Esophagus muscularis mucosa (tissue), 4 donors: Measurements from ENCODE around the gene RPP25L. TPM values are rescaled to one million over a fixed set of nuclear protein-coding genes. Genes with fewer than 3 reads are reported as not detected.

Experiments used
- DNase-seq: peaks from one replicate; pipeline ENCODE4 v3.0.0-alpha.2; 2017; ENCODE audit errors: extremely low spot score
- H3K27ac ChIP-seq, 4 donors: fragments of 200-600 bp; sonication (generic); replicated peaks in 1 of 4; 1 replicate in 3 of 4; 2 replicates in 1 of 4; pipeline ENCODE4 v1.5.1; 2016 to 2019; ENCODE audit warnings: mild to moderate bottlenecking in 1 of 4
- H3K27me3 ChIP-seq, 4 donors: fragments of 200-600 bp; sonication (generic); one replicate each; pipeline versions ENCODE4 v1.5.1 to v1.6.0; 2016 to 2019
- H3K36me3 ChIP-seq, 4 donors: fragments of 200-600 bp; sonication (generic); one replicate each; pipeline ENCODE4 v1.5.1; 2016 to 2019
- H3K4me1 ChIP-seq, 4 donors: fragments of 200-600 bp; sonication (generic); one replicate each; pipeline ENCODE4 v1.5.1; 2016 to 2019
- H3K4me3 ChIP-seq, 4 donors: fragments of 200-600 bp; sonication (generic); 1 replicate in 2 of 4; 2 replicates in 2 of 4; pipeline ENCODE4 v1.5.1; 2016 to 2019; ENCODE audit warnings: mild to moderate bottlenecking in 4 of 4, moderate library complexity in 1 of 4
- H3K9me3 ChIP-seq, 4 donors: fragments of 200-600 bp; sonication (generic); 1 replicate in 3 of 4; 2 replicates in 1 of 4; pipeline ENCODE4 v1.5.1; 2016 to 2019
- CTCF ChIP-seq, 3 experiments: fragments of 200-600 bp in 2 of 3; fragments of 450-650 bp in 1 of 3; sonication (generic) in 2 of 3; IDR thresholded peaks; one replicate each; pipeline ENCODE4 v1.5.1; 2017 to 2019; ENCODE audit warnings: antibody characterized with exemption in 3 of 3, mild to moderate bottlenecking in 2 of 3, moderate library complexity in 1 of 3
- EP300 ChIP-seq: sonication (generic); formaldehyde crosslinking; IDR thresholded peaks from one replicate; pipeline ENCODE4 v1.6.1; 2017; ENCODE audit warnings: antibody characterized with exemption
- POLR2A ChIP-seq: fragments of 450-650 bp; IDR thresholded peaks from one replicate; pipeline ENCODE4 v1.6.1; 2017; ENCODE audit warnings: antibody characterized with exemption, moderate library complexity, mild to moderate bottlenecking, low read depth
- POLR2AphosphoS5 ChIP-seq, 2 donors: sonication (generic); formaldehyde crosslinking; IDR thresholded peaks; one replicate each; pipeline ENCODE4 v1.6.1; 2017; ENCODE audit warnings: antibody characterized with exemption in 2 of 2
- WGBS: methylation state at CpG from one replicate; pipeline ENCODE4 v1.1.5; 2018; 5-methylcytosine and 5-hydroxymethylcytosine counted together
- intact Hi-C: fragments of 100-400 bp; cut with DNase I; formaldehyde crosslinking; loops from one replicate; pipeline ENCODE4 v1.15.1; 2023
- total RNA-seq, 4 donors: library from RNA; depleted of rRNA; stranded (reverse); fragments of >200 nt; gene quantifications; one replicate each; pipeline versions ENCODE4 v1.1.0 to v1.2.1, GENCODE V29; 2016

Gene RPP25L
- total RNA-seq, 4 donors from 2014 or later, result 11.6 to 26.7 (median 20.2) TPM

DNA sequence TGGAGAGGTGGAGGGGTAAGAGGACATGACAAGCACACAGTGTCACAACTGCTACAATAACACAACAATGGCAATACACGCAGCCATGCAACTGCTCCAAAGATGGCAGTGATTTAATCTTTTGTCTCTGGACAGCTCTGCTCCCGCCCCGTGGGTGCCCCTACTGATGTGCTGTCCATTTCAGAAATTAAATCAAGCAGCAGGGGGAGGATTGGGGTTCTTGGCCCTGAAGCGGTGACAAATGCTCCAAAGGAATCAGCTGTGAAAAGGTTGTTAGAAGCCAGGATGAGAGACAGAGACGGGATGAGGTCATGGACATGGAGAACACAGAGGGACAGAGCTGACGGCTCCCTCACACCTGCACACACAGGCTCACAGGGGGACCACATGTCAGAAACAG lies 44.9 kb downstream of the RPP25L start:
- Histone ChIP-seq H3K27ac (no peak overlapping the region), H3K9me3 (no peaks in the 10 kb centered on the region), H3K4me3 (no peak overlapping the region), H3K27me3 (peaks cover 0 to 30% (median 0%) of the 10 kb centered on the region in 4 donors), H3K36me3 (no peaks in the 10 kb centered on the region), H3K4me1 (peaks cover 0 to 24% (median 16%) of the 10 kb centered on the region in 4 donors)
- DNase-seq, result no peak
- 74% methylated on average over 6 of the region's 6 CpGs for WGBS
- no peak for TF ChIP-seq EP300
- intact Hi-C loops, result no loop called here

DNA sequence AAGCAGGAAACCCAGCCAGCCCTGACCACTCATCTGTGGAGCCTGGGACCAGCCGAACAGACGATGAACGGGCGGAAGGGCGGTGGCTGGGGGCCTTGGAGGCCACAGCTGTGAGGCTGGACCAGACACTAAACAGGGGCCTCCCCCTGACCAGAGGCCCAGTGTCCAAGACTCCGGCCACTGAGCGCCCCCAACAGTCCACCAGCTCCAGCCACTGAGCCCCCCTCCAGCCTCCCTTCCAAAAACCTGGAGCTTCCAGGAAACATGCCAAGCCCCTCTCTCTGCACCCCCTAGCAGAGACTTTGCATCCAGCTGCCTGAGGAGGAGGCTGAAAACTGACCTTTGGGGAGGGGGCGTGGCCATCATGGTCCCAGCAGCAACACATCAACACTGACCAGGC lies 45.6 kb downstream of the RPP25L start:
- no peaks in the 10 kb centered on the region for H3K36me3 ChIP-seq
- 79% methylated on average over 7 of the region's 8 CpGs for WGBS
- H3K4me3 ChIP-seq, result no peak overlapping the region
- TF ChIP-seq EP300 (no peak), CTCF (IDR thresholded peaks at IDR 0.05) (no peak), POLR2A (no peak)
- H3K27ac ChIP-seq, result no peak overlapping the region
- peaks cover 0 to 17% (median 12%) of the 10 kb centered on the region in 4 donors for H3K4me1 ChIP-seq
- H3K9me3 ChIP-seq, result no peaks in the 10 kb centered on the region
- H3K27me3 ChIP-seq, result peaks cover 0 to 31% (median 0%) of the 10 kb centered on the region in 4 donors
- no peak for DNase-seq
- intact Hi-C loops, result no loop called here

DNA sequence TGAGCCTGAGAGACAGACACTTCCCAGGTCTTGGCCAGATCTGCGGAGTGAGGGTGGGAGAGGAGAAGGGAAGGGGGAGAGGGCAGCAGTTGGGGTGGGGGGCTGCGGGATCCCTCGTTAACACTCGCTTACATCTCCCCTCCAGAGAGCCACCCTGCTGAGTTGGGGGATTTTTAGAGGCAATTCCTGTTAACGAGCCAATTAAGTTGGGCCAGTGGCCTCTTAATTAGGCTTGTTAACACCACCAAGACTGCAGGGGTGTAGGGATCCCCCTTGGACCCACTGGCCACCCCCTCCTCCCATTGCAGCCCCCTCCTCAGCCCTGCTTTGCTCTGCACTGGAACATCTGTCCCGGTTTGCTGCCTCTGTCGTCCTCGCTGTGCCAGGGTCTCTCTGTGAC lies 46.0 kb downstream of the RPP25L start:
- Histone ChIP-seq H3K27ac (no peak overlapping the region), H3K27me3 (peaks cover 0 to 35% (median 0%) of the 10 kb centered on the region in 4 donors), H3K9me3 (no peaks in the 10 kb centered on the region), H3K4me1 (peaks cover 0 to 13% (median 10%) of the 10 kb centered on the region in 4 donors), H3K4me3 (no peak overlapping the region), H3K36me3 (no peaks in the 10 kb centered on the region)
- 83% methylated on average over 8 of the region's 8 CpGs for WGBS
- TF ChIP-seq POLR2A (no peak), CTCF (IDR thresholded peaks at IDR 0.05) (no peak), POLR2AphosphoS5 (IDR thresholded peaks at IDR 0.05) (no peak)
- no peak for DNase-seq
- intact Hi-C loops, result no loop called here

DNA sequence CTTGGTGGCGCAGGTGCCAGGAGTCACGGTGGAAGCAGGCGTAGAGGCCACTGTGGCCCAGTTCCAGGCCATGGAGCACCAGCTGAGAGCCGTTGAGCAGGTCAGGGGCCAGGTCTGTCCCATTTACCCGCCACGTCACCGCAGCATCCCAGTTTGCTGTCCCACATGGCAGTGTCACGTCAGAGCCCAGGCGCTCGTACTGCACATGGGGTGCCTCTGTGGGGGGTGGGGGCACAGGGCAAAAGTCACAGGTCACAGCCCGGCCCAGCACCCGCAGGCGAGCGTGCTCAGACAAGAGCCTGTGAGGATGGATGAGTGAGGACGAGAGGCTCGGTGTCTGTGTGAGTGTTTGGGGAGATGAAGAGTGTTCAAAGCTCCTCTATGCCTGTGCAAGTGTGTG lies 47.3 kb downstream of the RPP25L start:
- H3K27me3 ChIP-seq, result peaks cover 0 to 47% (median 2%) of the 10 kb centered on the region in 4 donors
- DNase-seq, result no peak
- intact Hi-C loops, result no loop called here

GRCh38 chr9:34563262-34563661 lies 48.6 kb downstream of the RPP25L start:
- no peaks in the 10 kb centered on the region for H3K36me3 ChIP-seq
- DNase-seq, result no peak
- peaks cover 9 to 22% (median 15%) of the 10 kb centered on the region in 4 donors for H3K4me1 ChIP-seq
- H3K27me3 ChIP-seq, result peaks cover 0 to 60% (median 3%) of the 10 kb centered on the region in 4 donors
- no peak for TF ChIP-seq CTCF (IDR thresholded peaks at IDR 0.05)
- H3K27ac ChIP-seq, result no peak overlapping the region
- intact Hi-C loops, result no loop called here
- H3K9me3 ChIP-seq, result no peaks in the 10 kb centered on the region
- WGBS, result 81% methylated on average over 5 of the region's 5 CpGs
- H3K4me3 ChIP-seq, result no peak overlapping the region

More for the DNA sequence above, 47.3 kb downstream of the RPP25L start:
- WGBS, result 77% methylated on average over 3 of the region's 16 CpGs
- H3K4me1 ChIP-seq, result peaks cover 4 to 13% (median 8%) of the 10 kb centered on the region in 4 donors
- no peak overlapping the region for H3K4me3 ChIP-seq
- no peak overlapping the region for H3K27ac ChIP-seq
- H3K9me3 ChIP-seq, result no peaks in the 10 kb centered on the region
- no peaks in the 10 kb centered on the region for H3K36me3 ChIP-seq
- no peak for TF ChIP-seq POLR2A
- no peak for TF ChIP-seq CTCF (IDR thresholded peaks at IDR 0.05)
- no peak for TF ChIP-seq EP300
- no peak for TF ChIP-seq POLR2AphosphoS5 (IDR thresholded peaks at IDR 0.05)
